Mesothelial cell of epicardium (in vitro differentiated cells): ENCODE measurements around the gene CHL1. TPM values are rescaled to one million over a fixed set of nuclear protein-coding genes. Genes with fewer than 3 reads are reported as not detected.

Source experiments
- DNase-seq, 2 experiments: peaks; one replicate each; pipeline ENCODE4 v3.0.0; 2021; ENCODE audit warnings: low spot score in 2 of 2; ENCODE audit not compliant: unreplicated experiment in 2 of 2
- H3K27ac Mint-ChIP-seq: 2 replicates; pipeline ENCODE4 v1.8.0; 2021; ENCODE audit warnings: mixed read lengths
- H3K27me3 Mint-ChIP-seq: 2 replicates; pipeline ENCODE4 v1.8.0; 2021; ENCODE audit warnings: low read depth, mixed read lengths
- H3K36me3 Mint-ChIP-seq: 2 replicates; pipeline ENCODE4 v1.8.0; 2021; ENCODE audit warnings: mixed read lengths
- H3K4me1 Mint-ChIP-seq: 2 replicates; pipeline ENCODE4 v1.8.0; 2021; ENCODE audit warnings: mixed read lengths
- H3K4me3 Mint-ChIP-seq: 2 replicates; pipeline ENCODE4 v1.8.0; 2021; ENCODE audit warnings: mild to moderate bottlenecking, moderate library complexity, mixed read lengths
- H3K9me3 Mint-ChIP-seq: 2 replicates; pipeline ENCODE4 v1.8.0; 2021; ENCODE audit warnings: mixed read lengths
- CTCF ChIP-seq: fragments of 200-600 bp; sonication (generic); IDR thresholded peaks from one replicate; pipeline ENCODE4 v1.5.0; 2021; ENCODE audit warnings: antibody characterized with exemption; ENCODE audit not compliant: unreplicated experiment
- total RNA-seq: library from RNA; stranded (reverse); gene quantifications from 3 replicates; pipeline ENCODE4 v1.2.1, GENCODE V29; 2021

The CHL1 gene
- total RNA-seq, 1 donor from 2014 or later = not detected

GRCh38 chr3:278300-279064, 81.9 kb downstream of the CHL1 start:
- Mint-ChIP-seq H3K27ac (no peak overlapping the region), H3K9me3 (no peaks in the 10 kb centered on the region), H3K27me3 (peaks cover 51% of the 10 kb centered on the region), H3K4me1 (no peaks in the 10 kb centered on the region), H3K4me3 (no peak overlapping the region), H3K36me3 (no peaks in the 10 kb centered on the region)
- no peak for TF ChIP-seq CTCF
- no peak for DNase-seq

- no peak overlapping the region for H3K4me3 Mint-ChIP-seq
- H3K27ac Mint-ChIP-seq = no peak overlapping the region
- no peaks in the 10 kb centered on the region for H3K4me1 Mint-ChIP-seq
- no peaks in the 10 kb centered on the region for H3K36me3 Mint-ChIP-seq
- no peak for DNase-seq
- H3K27me3 Mint-ChIP-seq = peaks cover 49% of the 10 kb centered on the region
- H3K9me3 Mint-ChIP-seq = no peaks in the 10 kb centered on the region
- no peak for TF ChIP-seq CTCF
These were observed 82.8 kb downstream of the CHL1 start for GRCh38 chr3:279325-279724.

- no peak for DNase-seq
- no peaks in the 10 kb centered on the region for H3K36me3 Mint-ChIP-seq
- H3K27me3 Mint-ChIP-seq = peaks cover 45% of the 10 kb centered on the region
- H3K27ac Mint-ChIP-seq = no peak overlapping the region
- H3K4me3 Mint-ChIP-seq = no peak overlapping the region
- no peak for TF ChIP-seq CTCF
- no peaks in the 10 kb centered on the region for H3K4me1 Mint-ChIP-seq
- H3K9me3 Mint-ChIP-seq = no peaks in the 10 kb centered on the region
These were observed 84.1 kb downstream of the CHL1 start for GRCh38 chr3:280681-281080.

GRCh38 chr3:284322-284721, 87.8 kb downstream of the CHL1 start:
- Mint-ChIP-seq H3K4me3 (no peak overlapping the region), H3K27ac (no peak overlapping the region), H3K27me3 (peaks cover 29% of the 10 kb centered on the region), H3K9me3 (no peaks in the 10 kb centered on the region), H3K4me1 (no peaks in the 10 kb centered on the region), H3K36me3 (no peaks in the 10 kb centered on the region)
- TF ChIP-seq CTCF = no peak
- no peak for DNase-seq

- Mint-ChIP-seq H3K27ac (no peak overlapping the region), H3K36me3 (no peaks in the 10 kb centered on the region), H3K4me1 (no peaks in the 10 kb centered on the region), H3K9me3 (no peaks in the 10 kb centered on the region), H3K27me3 (peaks cover 19% of the 10 kb centered on the region), H3K4me3 (no peak overlapping the region)
- TF ChIP-seq CTCF = no peak
- DNase-seq = no peak
These were observed 91.9 kb downstream of the CHL1 start for GRCh38 chr3:288417-288816.
